ENCODE results near the gene C1QTNF5.
A peak's percentile ranks its signal among the peaks of the same experiment; 100 is the strongest.

C1QTNF5 gene

GRCh38 chr11:119373059-119373920 is 32.6 kb upstream of the C1QTNF5 start:
- no peak for DNase-seq

DNA sequence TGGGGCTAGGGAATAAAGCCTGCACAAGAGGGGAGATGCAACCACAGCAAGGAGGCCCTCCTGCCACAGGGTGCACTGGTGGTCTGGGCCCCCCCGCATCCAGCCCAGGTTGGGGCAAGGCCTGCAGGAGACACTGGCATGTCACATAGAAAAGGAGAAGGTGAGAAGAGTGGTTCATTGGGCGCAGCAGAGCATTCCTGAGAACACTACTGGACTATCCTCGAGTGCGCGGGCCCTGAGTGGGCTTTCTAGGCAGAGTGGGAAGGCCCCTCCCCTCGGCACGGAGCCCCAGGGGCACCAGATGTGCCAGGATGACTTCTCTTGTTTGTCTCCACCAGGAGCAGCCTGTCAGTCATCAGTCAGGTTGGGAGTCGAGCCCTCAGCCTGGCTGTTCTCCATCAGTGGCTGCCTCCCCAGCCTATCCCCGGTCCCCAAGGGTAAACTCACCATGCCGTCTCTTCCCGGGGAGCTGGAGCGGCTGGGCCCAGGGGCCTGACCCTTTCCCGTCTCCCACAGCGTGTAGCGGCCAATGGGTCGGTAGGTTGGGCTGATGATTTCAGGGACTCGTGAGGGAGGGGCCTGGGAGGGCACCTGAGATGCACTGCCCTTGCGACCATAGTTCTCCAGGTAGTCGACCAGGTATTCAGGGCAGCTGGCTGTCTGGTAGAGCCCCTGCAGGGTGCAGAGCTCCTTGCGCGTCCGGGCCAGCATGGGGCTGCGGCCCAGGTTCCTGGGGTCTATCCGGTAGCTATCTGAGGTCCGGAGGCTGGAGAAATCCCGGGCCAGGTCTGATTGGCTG is 31.8 kb upstream of the C1QTNF5 start:
- no peak for DNase-seq

GRCh38 chr11:119371778-119372182 is 31.1 kb upstream of the C1QTNF5 start:
- no peak for DNase-seq

GRCh38 chr11:119371067-119371601 is 30.5 kb upstream of the C1QTNF5 start:
- no peak for DNase-seq

DNA sequence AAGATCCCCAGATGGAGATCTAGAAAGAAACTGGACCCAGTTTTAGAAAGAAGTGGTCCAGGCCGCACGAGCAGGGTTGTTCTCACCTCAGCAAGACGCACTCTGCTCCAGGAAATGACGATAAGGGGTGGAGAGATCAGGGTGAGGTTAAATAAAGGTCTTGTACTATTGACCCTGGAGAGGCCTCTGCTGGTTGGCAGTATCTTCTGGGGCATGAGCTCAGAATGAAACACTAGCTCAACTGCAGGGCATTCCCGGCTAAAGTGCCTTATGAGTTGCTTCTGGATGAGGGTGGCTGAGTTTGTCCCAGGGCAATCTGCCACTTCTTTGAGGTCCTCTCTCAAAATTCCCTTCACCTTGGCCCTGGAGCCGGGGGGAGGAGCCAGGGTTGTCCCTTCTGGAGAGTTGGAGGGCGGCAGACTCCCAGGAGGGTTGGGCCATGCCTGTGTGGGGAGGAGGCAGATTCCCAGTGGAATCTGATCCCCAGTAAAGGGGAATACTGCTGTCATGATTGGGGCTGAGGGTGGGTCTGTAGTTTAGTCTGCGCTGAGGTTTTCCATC is 29.9 kb upstream of the C1QTNF5 start:
- DNase-seq, result no peak

- no peak for DNase-seq
Measured at GRCh38 chr11:119369132-119369925, 28.6 kb upstream of the C1QTNF5 start.

GRCh38 chr11:119368121-119369034 is 27.7 kb upstream of the C1QTNF5 start:
- DNase-seq, result peak; percentile 90

GRCh38 chr11:119367661-119368120 is 27.0 kb upstream of the C1QTNF5 start:
- no peak for DNase-seq

DNA sequence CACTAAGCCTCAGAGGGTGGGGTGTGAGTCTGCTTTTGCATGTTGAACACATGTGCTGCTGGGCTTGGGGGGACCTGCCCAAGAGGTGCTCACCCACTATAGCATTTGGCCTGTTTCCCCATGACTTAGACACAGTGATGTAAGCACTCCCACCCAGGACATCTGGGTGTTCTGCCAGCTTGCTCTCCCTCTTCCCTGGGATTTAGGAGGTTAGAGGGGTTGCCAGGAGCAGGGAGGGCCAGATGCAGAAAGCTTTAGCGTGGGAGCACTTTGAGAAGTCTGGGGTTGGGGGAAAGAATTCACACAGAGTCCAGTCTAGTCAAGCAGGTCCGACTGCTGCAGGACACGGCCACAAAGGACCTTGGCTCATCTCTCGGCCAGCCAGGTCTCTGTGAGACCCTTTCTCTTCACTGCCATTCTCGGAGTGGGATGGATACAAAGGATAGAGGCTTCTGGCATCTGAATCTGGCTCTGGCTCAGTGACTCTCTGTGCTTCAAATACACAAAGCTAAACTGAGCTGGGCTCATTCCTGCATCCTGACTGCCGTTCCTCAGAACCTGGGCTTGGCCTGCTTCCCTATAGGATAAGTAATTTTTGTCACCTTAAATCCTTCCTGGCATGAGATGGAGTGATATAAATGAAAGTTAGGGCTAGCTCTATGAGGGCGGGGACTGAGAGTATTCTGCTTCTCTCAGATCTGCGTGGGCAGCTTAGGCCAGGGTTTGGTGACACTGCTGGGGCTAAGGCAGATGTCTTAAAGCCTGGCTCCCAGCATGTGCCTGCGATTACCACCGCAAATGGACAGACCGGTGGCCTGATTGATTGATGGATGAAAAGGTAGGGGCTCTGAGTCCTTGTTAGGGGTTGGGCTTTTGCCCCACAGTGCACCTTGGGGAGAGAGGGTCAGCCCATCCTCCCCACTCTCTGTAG is 26.3 kb upstream of the C1QTNF5 start:
- no peak for DNase-seq

DNA sequence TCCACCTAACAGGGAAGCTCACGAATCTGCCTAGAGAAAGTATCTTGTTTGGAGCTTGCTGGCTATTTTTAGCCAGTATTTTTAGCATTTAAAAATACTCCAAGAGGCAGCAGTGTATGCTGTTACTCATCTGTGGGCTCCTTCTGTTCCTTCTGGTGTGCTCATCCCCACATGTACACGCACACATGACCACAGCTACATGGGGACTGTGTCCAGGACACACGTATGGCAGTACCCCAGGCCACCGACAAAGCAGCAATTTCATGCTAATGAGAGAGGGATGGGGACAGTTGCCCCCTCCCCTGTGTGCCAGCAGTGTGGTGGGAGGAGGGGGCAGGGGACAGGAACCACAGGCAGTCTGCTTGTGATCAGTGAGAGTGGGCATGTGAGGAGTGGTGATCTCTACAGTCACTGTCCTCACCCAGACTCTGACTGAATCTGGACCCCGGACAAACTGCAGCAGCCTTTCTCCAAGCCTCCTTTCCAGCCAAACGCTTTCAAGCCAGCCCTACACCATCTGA is 24.4 kb upstream of the C1QTNF5 start:
- peak; percentile 32 for DNase-seq

GRCh38 chr11:119363851-119364590 is 23.3 kb upstream of the C1QTNF5 start:
- peak; percentile 87 for DNase-seq

GRCh38 chr11:119363081-119363850 is 22.6 kb upstream of the C1QTNF5 start:
- peak; percentile 71 for DNase-seq

DNA sequence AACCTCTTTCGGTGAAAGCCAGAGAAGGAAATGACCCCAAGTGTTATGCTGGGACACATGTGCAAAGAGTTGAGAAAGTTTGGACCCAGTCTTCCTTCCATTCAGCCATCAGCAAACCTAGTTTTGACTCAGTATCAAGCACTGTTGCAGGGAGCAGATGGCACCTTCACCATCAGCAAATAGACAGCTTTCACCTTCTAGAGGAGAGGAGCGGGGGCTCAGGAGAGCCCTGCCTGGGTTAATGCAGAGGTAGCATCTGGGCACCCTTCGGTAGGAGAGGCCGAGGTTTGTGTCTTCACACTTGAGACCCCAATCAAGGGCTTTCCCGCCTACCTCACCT is 22.0 kb upstream of the C1QTNF5 start:
- peak; percentile 53 for DNase-seq

DNA sequence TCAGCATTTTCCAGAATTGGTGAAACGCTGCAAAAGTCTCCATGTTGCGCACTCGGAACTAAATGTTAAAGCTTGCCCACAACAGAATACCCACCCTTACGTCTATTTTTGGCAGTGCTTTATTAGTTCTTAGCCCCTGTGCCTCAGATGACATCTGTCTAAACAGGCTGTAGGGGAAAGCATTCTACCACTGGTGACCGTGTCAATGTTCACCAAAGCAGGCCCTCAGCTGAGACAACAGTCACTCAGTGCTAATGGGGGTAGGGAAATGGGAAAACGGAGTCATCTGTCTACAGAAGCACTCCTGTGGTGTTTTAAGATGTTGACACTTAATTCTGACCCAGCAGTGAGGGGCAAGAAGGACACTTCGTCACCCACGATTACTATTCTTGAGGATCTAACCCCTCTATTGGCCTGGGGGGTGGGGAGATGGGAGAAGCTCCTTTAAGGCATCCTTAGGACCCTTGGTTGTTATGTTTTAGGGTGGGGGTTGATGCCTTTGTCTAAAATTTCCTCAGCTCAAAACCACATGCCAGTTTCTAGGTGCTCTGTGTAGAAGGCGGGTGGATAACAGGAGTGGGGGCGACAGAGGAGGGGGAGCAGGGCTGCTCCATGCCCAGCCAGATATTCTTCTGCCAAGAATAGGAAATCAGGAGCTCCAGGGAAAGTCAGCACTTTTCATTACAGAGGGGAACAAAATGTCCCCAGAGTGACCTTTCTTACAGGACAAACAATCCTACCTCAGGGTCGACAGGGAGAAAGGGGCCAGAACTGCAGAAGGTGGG is 21.4 kb upstream of the C1QTNF5 start:
- peak; percentile 34 for DNase-seq

DNA sequence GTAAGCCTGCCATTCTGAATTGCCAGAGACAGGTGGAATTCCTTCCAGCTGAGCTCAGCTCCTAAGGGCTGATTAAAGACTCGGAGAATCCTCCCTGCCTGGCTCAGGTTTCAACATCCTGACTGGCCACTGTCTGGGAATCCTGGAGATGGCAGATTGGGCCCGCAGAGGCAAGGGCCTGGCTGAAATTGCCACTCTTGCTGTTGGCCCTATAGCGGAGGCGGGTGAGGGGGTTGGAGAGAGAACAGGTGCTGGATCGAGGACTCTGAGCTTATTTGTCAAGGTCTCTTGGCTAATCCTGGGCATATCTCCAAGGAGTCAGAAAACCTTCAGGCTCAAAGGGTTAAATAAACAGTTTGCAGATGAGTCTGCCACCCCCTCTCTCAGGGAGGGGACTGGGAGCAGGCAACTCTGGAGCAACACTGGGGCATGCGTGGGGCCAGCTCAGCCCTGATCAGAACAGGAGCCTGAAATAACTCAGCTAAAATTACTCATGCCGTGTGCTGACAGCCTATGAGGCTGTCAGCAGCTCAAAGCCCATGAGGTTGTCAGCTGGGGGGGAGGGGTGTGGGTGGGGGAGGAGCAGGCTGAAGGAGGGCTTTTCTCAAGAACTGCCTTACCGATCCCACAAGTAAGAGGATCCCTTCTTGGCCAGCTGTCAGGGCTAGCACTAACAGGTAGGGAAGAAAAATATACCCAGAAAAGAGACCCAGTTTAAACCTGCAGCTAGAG is 20.5 kb upstream of the C1QTNF5 start:
- DNase-seq, result peak; percentile 76

DNA sequence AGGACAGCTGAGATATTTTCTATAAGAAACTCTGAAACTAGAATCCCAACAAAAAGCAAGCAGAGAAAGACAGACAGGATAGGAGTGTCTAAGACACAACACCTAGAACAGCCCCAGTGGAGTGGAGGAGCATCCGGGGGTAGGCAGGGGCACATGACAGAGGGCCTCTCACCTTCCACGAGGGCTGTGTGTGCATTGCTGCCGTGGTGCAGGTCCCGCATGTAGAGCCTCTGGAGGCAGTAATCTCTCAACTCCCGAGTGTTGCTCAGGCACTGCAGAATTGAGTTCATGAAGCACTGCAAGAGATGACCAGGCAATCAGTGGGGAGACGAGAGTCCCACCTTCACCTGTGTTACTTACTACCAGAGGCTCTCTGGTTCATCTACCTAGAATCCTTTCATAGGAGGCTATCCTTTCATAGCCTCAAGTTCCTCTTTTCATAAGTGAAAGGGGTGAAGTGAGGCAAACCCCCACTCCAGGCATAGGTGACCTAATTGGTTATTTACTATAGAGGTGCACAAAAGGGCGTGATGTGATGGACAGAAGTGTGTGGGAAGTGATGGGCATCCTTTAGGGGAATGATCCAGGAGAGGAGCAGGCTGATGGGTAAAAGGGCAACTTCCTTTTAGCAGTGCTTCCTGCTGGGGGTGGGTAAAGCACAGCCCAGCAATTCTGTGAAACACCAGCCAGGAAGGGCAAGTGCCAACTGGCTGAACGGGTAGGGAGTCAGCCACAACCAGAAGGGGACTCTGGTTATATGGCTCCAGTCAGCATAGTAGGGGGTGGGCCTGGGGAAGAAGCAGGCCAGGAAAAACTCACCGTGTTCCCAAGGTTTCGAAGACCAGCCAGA is 18.9 kb upstream of the C1QTNF5 start:
- DNase-seq, result no peak
